Right cardiac atrium (tissue), 5 donors: ENCODE results near the gene CCDC190. TPM values are rescaled to one million over a fixed set of nuclear protein-coding genes. Genes with fewer than 3 reads are reported as not detected.

Source experiments
- polyA plus RNA-seq: library from polyadenylated mRNA; stranded (reverse); fragments of 200-250 nt; gene quantifications from one replicate; pipeline ENCODE4 v1.2.3, GENCODE V29; 2013
- total RNA-seq, 4 donors: library from RNA; stranded (reverse); fragmentation: NEBNext Ultra II Directional; extraction: Animal tissue kit (Norgen Biotek cat#: 25700); gene quantifications; one replicate each; pipeline ENCODE4 v1.2.1, GENCODE V29; 2021
- donor health status: healthy with polysubstance abuse.
- donor health status: DM: no; HTN: yes; CAD: no.
- donor health status: DM: no; HTN: no; CAD: no.
- donor health status: DM: no; HTN: yes; CAD: no; lungs with severe emphysema.
- donor health status: DM: yes; HTN: yes; CAD: no.

The CCDC190 gene
- total and polyA plus RNA-seq, 5 donors = 0.11 to 0.32 (median 0.26) TPM; not detected in 1

Other genes starting within 250 kb of the CCDC190 start
- 10 to 100 TPM; 57.7 to 82.1 (median 67.4) TPM for gene DDR2, start 228.7 kb downstream of the CCDC190 start, total RNA-seq
- gene DDR2, start 228.7 kb downstream of the CCDC190 start, polyA plus RNA-seq = 12.8 TPM
- 1 to 10 TPM; 5.2 to 7.3 (median 6.2) TPM for gene HSD17B7, start 70.5 kb downstream of the CCDC190 start, total RNA-seq
- gene HSD17B7, start 70.5 kb downstream of the CCDC190 start, polyA plus RNA-seq = 5.3 TPM
- 1 to 10 TPM; 1.6 to 4.5 (median 1.8) TPM for gene RGS4, start 208.2 kb upstream of the CCDC190 start, total RNA-seq
- 1.5 TPM for gene RGS4, start 208.2 kb upstream of the CCDC190 start, polyA plus RNA-seq